OCI-LY7 (cell line): ENCODE data around the gene CARD14.

Experiments used
- EZH2phosphoT487 ChIP-seq: fragments of 200-600 bp; sonication (generic); IDR thresholded peaks from 2 replicates; pipeline ENCODE4 v1.6.1; 2018; ENCODE audit warnings: low read depth, borderline replicate concordance, mild to moderate bottlenecking, mixed run types, antibody characterized with exemption, low read length, moderate library complexity, mixed read lengths
- TF ChIP-seq, protein P1 (sequence below): fragments of 200-600 bp; sonication (generic); conservative IDR thresholded peaks from 2 replicates; pipeline ENCODE4 v1.5.1; 2014; ENCODE audit warnings: mild to moderate bottlenecking, antibody characterized with exemption, low read length, moderate library complexity, mixed read lengths

DNA sequence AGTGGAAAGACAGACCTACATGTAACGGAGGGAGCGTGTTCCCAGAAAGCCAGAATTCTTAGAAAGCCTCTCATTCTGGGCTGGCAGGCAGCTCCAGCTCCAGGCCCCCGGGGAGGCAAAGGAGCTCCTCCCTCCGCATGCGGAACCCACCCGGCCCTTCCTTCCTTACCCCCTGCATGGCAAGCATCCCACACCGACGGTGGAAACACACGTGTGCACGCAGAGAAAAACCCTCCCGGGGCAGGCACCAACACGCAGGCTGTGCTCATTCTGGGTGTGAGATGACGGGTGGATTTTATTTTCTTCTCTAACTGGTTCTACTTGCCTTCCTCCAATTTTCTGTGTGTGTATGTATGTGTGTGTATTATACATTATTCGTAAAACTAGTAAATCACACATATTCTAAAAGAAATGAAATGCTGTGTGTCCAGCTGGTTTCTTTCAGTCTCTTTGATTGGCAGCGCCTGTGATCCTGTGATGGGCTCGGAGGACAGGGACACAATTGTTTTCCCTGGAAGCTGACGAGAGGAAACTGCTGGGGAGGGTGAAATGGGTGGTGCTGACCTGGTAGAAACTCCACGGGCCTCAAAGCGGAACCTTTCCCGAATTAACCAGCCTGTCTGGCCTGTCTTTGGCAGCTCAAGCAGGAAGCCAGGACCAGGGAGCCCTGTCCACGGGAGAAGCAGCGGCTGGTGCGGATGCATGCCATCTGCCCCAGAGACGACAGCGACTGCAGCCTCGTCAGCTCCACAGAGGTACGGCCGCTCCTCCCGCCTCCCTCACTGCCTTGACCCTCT lies 22.2 kb downstream of the CARD14 start:
- TF ChIP-seq, protein P1, sequence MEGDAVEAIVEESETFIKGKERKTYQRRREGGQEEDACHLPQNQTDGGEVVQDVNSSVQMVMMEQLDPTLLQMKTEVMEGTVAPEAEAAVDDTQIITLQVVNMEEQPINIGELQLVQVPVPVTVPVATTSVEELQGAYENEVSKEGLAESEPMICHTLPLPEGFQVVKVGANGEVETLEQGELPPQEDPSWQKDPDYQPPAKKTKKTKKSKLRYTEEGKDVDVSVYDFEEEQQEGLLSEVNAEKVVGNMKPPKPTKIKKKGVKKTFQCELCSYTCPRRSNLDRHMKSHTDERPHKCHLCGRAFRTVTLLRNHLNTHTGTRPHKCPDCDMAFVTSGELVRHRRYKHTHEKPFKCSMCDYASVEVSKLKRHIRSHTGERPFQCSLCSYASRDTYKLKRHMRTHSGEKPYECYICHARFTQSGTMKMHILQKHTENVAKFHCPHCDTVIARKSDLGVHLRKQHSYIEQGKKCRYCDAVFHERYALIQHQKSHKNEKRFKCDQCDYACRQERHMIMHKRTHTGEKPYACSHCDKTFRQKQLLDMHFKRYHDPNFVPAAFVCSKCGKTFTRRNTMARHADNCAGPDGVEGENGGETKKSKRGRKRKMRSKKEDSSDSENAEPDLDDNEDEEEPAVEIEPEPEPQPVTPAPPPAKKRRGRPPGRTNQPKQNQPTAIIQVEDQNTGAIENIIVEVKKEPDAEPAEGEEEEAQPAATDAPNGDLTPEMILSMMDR, result no peak
- TF ChIP-seq EZH2phosphoT487, result no peak
